Transverse colon (tissue), 4 donors: ENCODE measurements around the gene GABRB3. TPM values are rescaled to one million over a fixed set of nuclear protein-coding genes. Genes with fewer than 3 reads are reported as not detected.

ENCODE experiments used
- DNase-seq: peaks from one replicate; pipeline ENCODE4 v3.0.0-alpha.2; 2019
- H3K27ac ChIP-seq, 4 donors: fragments of 200-600 bp; sonication (generic); 2 replicates each; pipeline ENCODE4 v1.5.1; 2016 to 2018; ENCODE audit warnings: inconsistent platforms in 4 of 4
- H3K27me3 ChIP-seq: fragments of 200-600 bp; sonication (generic); 2 replicates; pipeline ENCODE4 v1.5.1; 2017; ENCODE audit warnings: inconsistent platforms
- H3K36me3 ChIP-seq, 4 donors: fragments of 200-600 bp; sonication (generic); 2 replicates each; pipeline ENCODE4 v1.5.1; 2017 to 2019; ENCODE audit warnings: inconsistent platforms in 4 of 4
- H3K4me1 ChIP-seq, 4 donors: fragments of 200-600 bp; sonication (generic); 2 replicates each; pipeline ENCODE4 v1.5.1; 2017 to 2020; ENCODE audit warnings: inconsistent platforms in 4 of 4
- H3K4me3 ChIP-seq, 4 donors: fragments of 200-600 bp; sonication (generic); 1 replicate in 1 of 4; 2 replicates in 3 of 4; pipeline versions ENCODE4 v1.5.1 to v1.6.1; 2017 to 2019; ENCODE audit warnings: inconsistent platforms in 4 of 4
- H3K9me3 ChIP-seq, 2 donors: fragments of 200-600 bp; sonication (generic); 2 replicates each; pipeline ENCODE4 v1.5.1; 2017 to 2019; ENCODE audit warnings: inconsistent platforms in 2 of 2
- CTCF ChIP-seq, 5 experiments: fragments of 200-600 bp in 3 of 5; fragments of 450-650 bp in 2 of 5; sonication (generic) in 3 of 5; IDR thresholded peaks; 1 replicate in 2 of 5; 2 replicates in 3 of 5; pipeline ENCODE4 v1.5.1; 2016 to 2017; ENCODE audit warnings: antibody characterized with exemption in 5 of 5, inconsistent platforms in 3 of 5, mild to moderate bottlenecking in 2 of 5, moderate library complexity in 1 of 5
- EP300 ChIP-seq: sonication (generic); formaldehyde crosslinking; IDR thresholded peaks from one replicate; pipeline ENCODE4 v1.6.1; 2017; ENCODE audit warnings: antibody characterized with exemption, low read depth
- POLR2A ChIP-seq: fragments of 450-650 bp; IDR thresholded peaks from one replicate; pipeline ENCODE4 v1.6.1; 2016; ENCODE audit warnings: antibody characterized with exemption, mild to moderate bottlenecking, moderate library complexity
- POLR2AphosphoS5 ChIP-seq, 3 donors: sonication (generic); formaldehyde crosslinking; IDR thresholded peaks; one replicate each; pipeline ENCODE4 v1.6.1; 2016; ENCODE audit warnings: antibody characterized with exemption in 3 of 3
- WGBS, 2 donors: methylation state at CpG; one replicate each; pipeline ENCODE4 v1.1.5; 2018; ENCODE audit warnings: low coverage in 1 of 2; 5-methylcytosine and 5-hydroxymethylcytosine counted together
- in situ Hi-C, 4 donors: fragments of 200-750 bp; cut with MboI; loops; one replicate each; pipeline versions ENCODE4 v1.15.0 to v1.15.1; 2017; ENCODE audit warnings: low sequenced_read_pairs in 3 of 4, low pct_ligation_motif_present in 1 of 4, low pct_unique_long_range_greater_than_20kb in 1 of 4
- intact Hi-C: fragments of 100-400 bp; cut with DNase I; formaldehyde crosslinking; loops from one replicate; pipeline ENCODE4 v1.15.1; 2023; ENCODE audit warnings: low total_unique reads
- total RNA-seq, 4 donors: library from RNA; depleted of rRNA; stranded (reverse); fragments of >200 nt; gene quantifications; one replicate each; pipeline ENCODE4 v1.1.0, GENCODE V29; 2016

The GABRB3 gene
- total RNA-seq, 4 donors from 2014 or later, result 0.20 to 3.8 (median 1.2) TPM

DNA sequence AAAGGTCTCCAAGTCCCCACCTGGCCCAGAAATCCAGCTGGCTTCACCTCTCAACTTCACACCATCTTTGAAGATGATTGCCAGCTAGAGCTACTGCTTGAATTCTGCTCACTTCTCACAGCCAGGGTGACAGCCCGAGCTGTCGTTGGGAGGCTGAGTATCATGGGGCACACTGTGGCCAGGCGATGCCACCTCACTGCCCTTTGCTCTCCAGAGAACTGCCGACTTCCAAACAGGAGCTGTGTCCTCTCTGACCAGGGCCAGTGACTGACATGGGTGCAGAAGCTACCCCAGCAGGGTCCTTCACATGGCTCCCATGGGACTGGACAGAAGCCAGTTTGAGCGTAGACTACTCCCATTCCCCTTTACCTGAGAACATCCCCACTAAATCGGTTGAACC lies 254.0 kb downstream of the GABRB3 start:
- TF ChIP-seq EP300, result no peak
- Histone ChIP-seq H3K27me3 (no peaks in the 10 kb centered on the region), H3K36me3 (no peaks in the 10 kb centered on the region), H3K27ac (no peak overlapping the region), H3K4me1 (no peaks in the 10 kb centered on the region), H3K4me3 (no peak overlapping the region), H3K9me3 (peaks cover 0 to 9% of the 10 kb centered on the region in 2 donors)
- in situ Hi-C loops (loop anchor here in 1 of 4 donors (25.0 kb wide), 1 partner anchor 93 kb away; no protein-coding TSS in a partner anchor), intact Hi-C loops (no loop called here)
- WGBS, 2 donors, result 57 to 85% methylated on average over 1 to 6 of the region's 6 CpGs
- DNase-seq, result no peak

DNA sequence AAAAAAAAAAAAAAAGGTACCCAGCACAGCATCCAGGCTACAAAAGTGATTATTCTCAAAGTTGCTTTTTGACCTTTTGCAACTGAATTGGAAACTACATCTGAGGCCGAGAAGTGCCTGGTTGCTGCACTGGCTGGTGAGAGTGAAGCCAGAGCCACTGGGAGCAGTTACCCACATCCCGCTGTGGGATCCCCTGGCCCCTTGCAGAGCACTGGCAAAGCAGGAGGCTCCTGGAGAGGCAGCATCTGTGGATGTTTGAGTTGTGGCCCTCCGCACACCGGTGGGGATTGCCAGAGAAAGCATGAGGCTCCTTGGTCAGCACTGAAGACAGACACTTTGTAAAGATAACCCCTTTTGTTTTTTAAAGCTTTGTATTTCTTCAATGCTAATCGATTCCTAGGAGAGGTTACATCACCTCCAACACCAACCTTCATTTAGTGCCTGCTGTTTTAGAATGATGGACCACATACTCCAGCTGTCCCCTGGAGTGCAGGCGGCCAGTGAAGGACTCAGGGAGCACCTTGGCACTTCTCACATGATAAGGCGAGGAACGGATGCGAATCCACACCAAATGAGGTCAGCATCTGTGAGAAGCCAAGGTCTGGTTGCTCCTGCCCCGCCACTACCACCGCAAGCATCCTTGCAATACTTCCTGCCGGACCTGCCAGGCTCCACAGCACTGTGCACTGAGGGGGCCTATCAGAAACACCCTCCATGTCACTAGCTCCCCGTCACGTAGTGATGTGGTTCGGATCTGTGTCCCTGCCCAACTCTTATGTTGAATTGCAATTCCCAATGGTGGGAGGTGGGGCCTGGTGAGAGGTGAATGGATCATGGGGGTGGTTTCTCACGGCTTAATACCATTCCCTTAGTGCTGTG lies 256.5 kb downstream of the GABRB3 start:
- TF ChIP-seq POLR2A, result no peak
- TF ChIP-seq CTCF (IDR thresholded peaks at IDR 0.05), result no peak
- TF ChIP-seq EP300, result no peak
- no peak for TF ChIP-seq POLR2AphosphoS5 (IDR thresholded peaks at IDR 0.05)
- intact Hi-C loops, result no loop called here

DNA sequence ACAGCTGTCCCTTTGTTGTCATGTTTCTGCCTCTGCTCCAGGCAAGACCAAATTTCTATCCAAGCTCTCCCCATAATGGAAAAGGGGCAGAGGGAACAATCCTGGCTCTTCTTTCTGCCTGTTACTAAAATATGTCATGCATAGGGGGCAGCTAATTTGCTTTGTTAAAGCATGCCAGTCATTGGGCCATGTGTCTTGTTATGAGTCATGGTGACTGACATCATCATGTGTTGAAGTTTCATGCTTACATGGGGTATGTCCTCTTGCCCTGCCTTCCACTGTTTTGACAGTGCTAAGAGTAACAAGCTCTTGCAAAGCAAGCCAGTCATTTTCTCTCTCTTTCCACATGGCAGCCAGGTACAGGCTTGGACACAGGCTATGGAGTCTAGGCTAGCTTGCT lies 268.9 kb downstream of the GABRB3 start:
- Histone ChIP-seq H3K9me3 (peaks cover 6 to 9% of the 10 kb centered on the region in 2 donors), H3K4me1 (no peaks in the 10 kb centered on the region), H3K27me3 (no peaks in the 10 kb centered on the region), H3K27ac (no peak overlapping the region), H3K36me3 (no peaks in the 10 kb centered on the region), H3K4me3 (no peak overlapping the region)
- DNase-seq, result no peak
- intact Hi-C loops (no loop called here), in situ Hi-C loops (loop anchor here in 1 of 4 donors (25.0 kb wide), 1 partner anchor 108 kb away; no protein-coding TSS in a partner anchor)
- TF ChIP-seq EP300, result no peak
- TF ChIP-seq POLR2A, result no peak
- no peak for TF ChIP-seq POLR2AphosphoS5 (IDR thresholded peaks at IDR 0.05)
- no peak for TF ChIP-seq CTCF (IDR thresholded peaks at IDR 0.05)

More for the DNA sequence above, 256.5 kb downstream of the GABRB3 start:
- no peak for DNase-seq
- Histone ChIP-seq H3K27ac (no peak overlapping the region), H3K4me1 (no peaks in the 10 kb centered on the region), H3K9me3 (peaks cover 10 to 14% of the 10 kb centered on the region in 2 donors), H3K36me3 (no peaks in the 10 kb centered on the region), H3K27me3 (no peaks in the 10 kb centered on the region), H3K4me3 (no peak overlapping the region)
- WGBS, 2 donors, result 83 to 100% methylated on average over 2 to 16 of the region's 16 CpGs
- in situ Hi-C loops, result loop anchor here in 1 of 4 donors (25.0 kb wide), 1 partner anchor 96 kb away; no protein-coding TSS in a partner anchor

Other genes starting within 250 kb of the GABRB3 start
- not detected for gene GABRA5, start 94.0 kb upstream of the GABRB3 start, total RNA-seq
- gene GABRG3, start 198.1 kb upstream of the GABRB3 start, total RNA-seq, result not detected